ENCODE results near the gene DCDC1.

Gene DCDC1

GRCh38 chr11:30985536-30985935 lies 384.0 kb downstream of the DCDC1 start:
- Histone ChIP-seq H3K79me2 (ENCODE audit: insufficient read depth, low read depth) (no peaks in the 10 kb centered on the region), H3K9ac (no peak overlapping the region), H4K20me1 (ENCODE audit: insufficient read depth) (no peaks in the 10 kb centered on the region), H3K4me1 (ENCODE audit: low read depth, poor library complexity, severe bottlenecking) (no peaks in the 10 kb centered on the region), H3K27ac (no peak overlapping the region), H3K27me3 (ENCODE audit: insufficient read depth, low read depth) (no peaks in the 10 kb centered on the region), H3K36me3 (ENCODE audit: insufficient read depth) (no peaks in the 10 kb centered on the region), H3K4me3 (IDR thresholded peaks at IDR 0.05; ENCODE audit: insufficient read depth, low read depth, low read length) (no peak overlapping the region), H3K4me2 (no peak overlapping the region), H2AFZ (ENCODE audit: low read depth) (no peak overlapping the region)
- TF ChIP-seq CTCF (conservative IDR thresholded peaks at IDR 0.05; ENCODE audit: low read depth, low read length), result no peak

GRCh38 chr11:30984827-30985226 lies 384.7 kb downstream of the DCDC1 start:
- Histone ChIP-seq H3K4me1 (ENCODE audit: low read depth, poor library complexity, severe bottlenecking) (no peaks in the 10 kb centered on the region), H3K27ac (no peak overlapping the region), H4K20me1 (ENCODE audit: insufficient read depth) (no peaks in the 10 kb centered on the region), H3K36me3 (ENCODE audit: insufficient read depth) (no peaks in the 10 kb centered on the region), H3K27me3 (ENCODE audit: insufficient read depth, low read depth) (no peaks in the 10 kb centered on the region), H3K4me3 (IDR thresholded peaks at IDR 0.05; ENCODE audit: insufficient read depth, low read depth, low read length) (no peak overlapping the region), H2AFZ (ENCODE audit: low read depth) (no peak overlapping the region), H3K79me2 (ENCODE audit: insufficient read depth, low read depth) (no peaks in the 10 kb centered on the region), H3K4me2 (no peak overlapping the region), H3K9ac (no peak overlapping the region)
- no peak for TF ChIP-seq CTCF (conservative IDR thresholded peaks at IDR 0.05; ENCODE audit: low read depth, low read length)

- Histone ChIP-seq H3K79me2 (ENCODE audit: insufficient read depth, low read depth) (no peaks in the 10 kb centered on the region), H3K9ac (no peak overlapping the region), H3K4me2 (no peak overlapping the region), H3K36me3 (ENCODE audit: insufficient read depth) (no peaks in the 10 kb centered on the region), H2AFZ (ENCODE audit: low read depth) (no peak overlapping the region), H3K4me3 (IDR thresholded peaks at IDR 0.05; ENCODE audit: insufficient read depth, low read depth, low read length) (no peak overlapping the region), H4K20me1 (ENCODE audit: insufficient read depth) (no peaks in the 10 kb centered on the region), H3K4me1 (ENCODE audit: low read depth, poor library complexity, severe bottlenecking) (no peaks in the 10 kb centered on the region), H3K27me3 (ENCODE audit: insufficient read depth, low read depth) (no peaks in the 10 kb centered on the region), H3K27ac (no peak overlapping the region)
- no peak for TF ChIP-seq CTCF (conservative IDR thresholded peaks at IDR 0.05; ENCODE audit: low read depth, low read length)
Observed at GRCh38 chr11:30984442-30984816, 385.1 kb downstream of the DCDC1 start.

GRCh38 chr11:30983776-30984441 lies 385.6 kb downstream of the DCDC1 start:
- Histone ChIP-seq H3K9ac (no peak overlapping the region), H3K27ac (no peak overlapping the region), H3K36me3 (ENCODE audit: insufficient read depth) (no peaks in the 10 kb centered on the region), H3K4me1 (ENCODE audit: low read depth, poor library complexity, severe bottlenecking) (no peaks in the 10 kb centered on the region), H2AFZ (ENCODE audit: low read depth) (no peak overlapping the region), H3K4me2 (no peak overlapping the region), H4K20me1 (ENCODE audit: insufficient read depth) (no peaks in the 10 kb centered on the region), H3K27me3 (ENCODE audit: insufficient read depth, low read depth) (no peaks in the 10 kb centered on the region), H3K79me2 (ENCODE audit: insufficient read depth, low read depth) (no peaks in the 10 kb centered on the region), H3K4me3 (IDR thresholded peaks at IDR 0.05; ENCODE audit: insufficient read depth, low read depth, low read length) (no peak overlapping the region)
- TF ChIP-seq CTCF (conservative IDR thresholded peaks at IDR 0.05; ENCODE audit: low read depth, low read length), result no peak

All from KMS-11 (cell line).